HCT116 (cell line): ENCODE measurements around the gene KHDC1L.

Experiments
- EGR1 ChIP-seq: IDR thresholded peaks from 2 replicates; pipeline ENCODE4 v1.6.1; 2012; ENCODE audit warnings: low read depth
- EZH2 ChIP-seq: fragments of 200-600 bp; sonication (generic); IDR thresholded peaks from 2 replicates; pipeline ENCODE4 v1.6.1; 2017; ENCODE audit warnings: antibody characterized with exemption, mixed run types
- JUND ChIP-seq: IDR thresholded peaks from 2 replicates; pipeline ENCODE4 v1.6.1; 2012
- POLR2AphosphoS5 ChIP-seq: IDR thresholded peaks from 2 replicates; pipeline ENCODE4 v1.6.1; 2011; ENCODE audit warnings: mild to moderate bottlenecking, low read depth, low read length, moderate library complexity
- SIN3A ChIP-seq: IDR thresholded peaks from 2 replicates; pipeline ENCODE4 v1.6.1; 2012; ENCODE audit warnings: low read depth
- TF ChIP-seq, protein P1 (sequence below), 3 experiments: fragments of 200-600 bp in 1 of 3; sonication (generic) in 1 of 3; IDR thresholded peaks in 2 of 3; conservative IDR thresholded peaks in 1 of 3; 2 replicates each; pipeline ENCODE4 v1.5.1; 2012 to 2017; ENCODE audit warnings: low read depth in 2 of 3, low read length in 2 of 3, antibody characterized with exemption in 1 of 3, borderline replicate concordance in 1 of 3, control low read depth in 1 of 3, mild to moderate bottlenecking in 1 of 3, mixed read lengths in 1 of 3, mixed run types in 1 of 3, moderate library complexity in 1 of 3; ENCODE audit not compliant: insufficient read depth in 1 of 3
- TF ChIP-seq, protein P2 (sequence below): IDR thresholded peaks from 2 replicates; pipeline ENCODE4 v1.6.1; 2012; ENCODE audit warnings: low read depth

DNA sequence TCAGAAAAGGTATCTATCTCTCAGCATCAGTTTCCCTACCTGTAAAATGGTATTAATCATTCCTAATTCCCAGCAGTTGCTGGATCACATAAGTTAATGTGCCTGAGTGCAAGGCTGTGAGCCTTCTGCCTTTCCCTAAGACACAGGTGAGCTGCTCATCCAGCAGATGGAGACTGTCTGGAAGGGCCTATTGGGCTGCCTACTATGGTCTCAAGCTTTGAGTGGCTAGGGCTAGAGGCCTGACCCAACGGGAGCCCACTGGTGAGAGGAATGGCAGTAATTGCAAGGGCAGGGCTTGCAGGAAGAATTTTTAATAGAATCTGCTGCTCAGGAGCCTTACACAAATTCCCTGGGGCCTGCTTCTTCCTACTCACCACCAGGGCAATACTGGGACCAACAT is 33.4 kb upstream of the KHDC1L start:
- TF ChIP-seq, protein P1, sequence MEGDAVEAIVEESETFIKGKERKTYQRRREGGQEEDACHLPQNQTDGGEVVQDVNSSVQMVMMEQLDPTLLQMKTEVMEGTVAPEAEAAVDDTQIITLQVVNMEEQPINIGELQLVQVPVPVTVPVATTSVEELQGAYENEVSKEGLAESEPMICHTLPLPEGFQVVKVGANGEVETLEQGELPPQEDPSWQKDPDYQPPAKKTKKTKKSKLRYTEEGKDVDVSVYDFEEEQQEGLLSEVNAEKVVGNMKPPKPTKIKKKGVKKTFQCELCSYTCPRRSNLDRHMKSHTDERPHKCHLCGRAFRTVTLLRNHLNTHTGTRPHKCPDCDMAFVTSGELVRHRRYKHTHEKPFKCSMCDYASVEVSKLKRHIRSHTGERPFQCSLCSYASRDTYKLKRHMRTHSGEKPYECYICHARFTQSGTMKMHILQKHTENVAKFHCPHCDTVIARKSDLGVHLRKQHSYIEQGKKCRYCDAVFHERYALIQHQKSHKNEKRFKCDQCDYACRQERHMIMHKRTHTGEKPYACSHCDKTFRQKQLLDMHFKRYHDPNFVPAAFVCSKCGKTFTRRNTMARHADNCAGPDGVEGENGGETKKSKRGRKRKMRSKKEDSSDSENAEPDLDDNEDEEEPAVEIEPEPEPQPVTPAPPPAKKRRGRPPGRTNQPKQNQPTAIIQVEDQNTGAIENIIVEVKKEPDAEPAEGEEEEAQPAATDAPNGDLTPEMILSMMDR (IDR thresholded peaks at IDR 0.05 in 2 of 3, conservative IDR thresholded peaks at IDR 0.05 in 1 of 3; ENCODE audit: borderline replicate concordance in 1 of 3, insufficient read depth in 1 of 3, low read depth in 2 of 3, low read length in 2 of 3): 0 out of 6 replicates have a peak, but pooled peaks of 1 of the 3 experiments have one; percentile 8
- TF ChIP-seq, protein P2, sequence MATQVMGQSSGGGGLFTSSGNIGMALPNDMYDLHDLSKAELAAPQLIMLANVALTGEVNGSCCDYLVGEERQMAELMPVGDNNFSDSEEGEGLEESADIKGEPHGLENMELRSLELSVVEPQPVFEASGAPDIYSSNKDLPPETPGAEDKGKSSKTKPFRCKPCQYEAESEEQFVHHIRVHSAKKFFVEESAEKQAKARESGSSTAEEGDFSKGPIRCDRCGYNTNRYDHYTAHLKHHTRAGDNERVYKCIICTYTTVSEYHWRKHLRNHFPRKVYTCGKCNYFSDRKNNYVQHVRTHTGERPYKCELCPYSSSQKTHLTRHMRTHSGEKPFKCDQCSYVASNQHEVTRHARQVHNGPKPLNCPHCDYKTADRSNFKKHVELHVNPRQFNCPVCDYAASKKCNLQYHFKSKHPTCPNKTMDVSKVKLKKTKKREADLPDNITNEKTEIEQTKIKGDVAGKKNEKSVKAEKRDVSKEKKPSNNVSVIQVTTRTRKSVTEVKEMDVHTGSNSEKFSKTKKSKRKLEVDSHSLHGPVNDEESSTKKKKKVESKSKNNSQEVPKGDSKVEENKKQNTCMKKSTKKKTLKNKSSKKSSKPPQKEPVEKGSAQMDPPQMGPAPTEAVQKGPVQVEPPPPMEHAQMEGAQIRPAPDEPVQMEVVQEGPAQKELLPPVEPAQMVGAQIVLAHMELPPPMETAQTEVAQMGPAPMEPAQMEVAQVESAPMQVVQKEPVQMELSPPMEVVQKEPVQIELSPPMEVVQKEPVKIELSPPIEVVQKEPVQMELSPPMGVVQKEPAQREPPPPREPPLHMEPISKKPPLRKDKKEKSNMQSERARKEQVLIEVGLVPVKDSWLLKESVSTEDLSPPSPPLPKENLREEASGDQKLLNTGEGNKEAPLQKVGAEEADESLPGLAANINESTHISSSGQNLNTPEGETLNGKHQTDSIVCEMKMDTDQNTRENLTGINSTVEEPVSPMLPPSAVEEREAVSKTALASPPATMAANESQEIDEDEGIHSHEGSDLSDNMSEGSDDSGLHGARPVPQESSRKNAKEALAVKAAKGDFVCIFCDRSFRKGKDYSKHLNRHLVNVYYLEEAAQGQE: no peak
- TF ChIP-seq EGR1 (no peak), JUND (no peak), EZH2 (no peak), POLR2AphosphoS5 (no peak), SIN3A (no peak)
